ENCODE results near the gene RNF186.
"Not testable (repeated sequence)": the region's sequence is repeated elsewhere in the genome, so short reads cannot be mapped to it uniquely, and the experiment has no call there.

Gene RNF186

GRCh38 chr1:19814681-19815503 is at the start of gene RNF186:
Gene RNF186, minus strand, starts transcription at chr1:19815283. Its CDS starts 182 bp downstream, at chr1:19815101.
- no peak for DNase-seq

GRCh38 chr1:19864570-19865160 is 49.6 kb upstream of the RNF186 start:
- no peak for DNase-seq

- no peak for DNase-seq
Measured at GRCh38 chr1:19862944-19863343, 47.9 kb upstream of the RNF186 start.

GRCh38 chr1:19861842-19862530 is 46.9 kb upstream of the RNF186 start:
- no peak for DNase-seq

- DNase-seq: no peak
Measured at GRCh38 chr1:19861034-19861433, 46.0 kb upstream of the RNF186 start.

GRCh38 chr1:19860418-19860817 is 45.3 kb upstream of the RNF186 start:
- no peak for DNase-seq

- DNase-seq: no peak
Measured at GRCh38 chr1:19859876-19860275, 44.8 kb upstream of the RNF186 start.

GRCh38 chr1:19858893-19859292 is 43.8 kb upstream of the RNF186 start:
- DNase-seq: no peak

- DNase-seq: no peak
Measured at GRCh38 chr1:19854866-19855265, 39.8 kb upstream of the RNF186 start.

- DNase-seq: no peak
Measured at GRCh38 chr1:19852036-19852435, 37.0 kb upstream of the RNF186 start.

- no peak for DNase-seq
Measured at GRCh38 chr1:19850214-19850613, 35.1 kb upstream of the RNF186 start.

GRCh38 chr1:19849307-19849706 is 34.2 kb upstream of the RNF186 start:
- DNase-seq: not testable (repeated sequence)

GRCh38 chr1:19847334-19847733 is 32.3 kb upstream of the RNF186 start:
- DNase-seq: not testable (repeated sequence)

GRCh38 chr1:19846338-19846737 is 31.3 kb upstream of the RNF186 start:
- DNase-seq: no peak

- no peak for DNase-seq
Measured at GRCh38 chr1:19845555-19845954, 30.5 kb upstream of the RNF186 start.

- no peak for DNase-seq
Measured at GRCh38 chr1:19844731-19845495, 29.8 kb upstream of the RNF186 start.

GRCh38 chr1:19840228-19840627 is 25.1 kb upstream of the RNF186 start:
- no peak for DNase-seq

GRCh38 chr1:19837866-19838265 is 22.8 kb upstream of the RNF186 start:
- DNase-seq: no peak

GRCh38 chr1:19835578-19835977 is 20.5 kb upstream of the RNF186 start:
- no peak for DNase-seq

- no peak for DNase-seq
Measured at GRCh38 chr1:19831441-19831840, 16.4 kb upstream of the RNF186 start.

- DNase-seq: no peak
Measured at GRCh38 chr1:19828546-19828945, 13.5 kb upstream of the RNF186 start.

- no peak for DNase-seq
Measured at GRCh38 chr1:19825298-19825697, 10.2 kb upstream of the RNF186 start.

- DNase-seq: no peak
Measured at GRCh38 chr1:19824541-19824940, 9.5 kb upstream of the RNF186 start.
